Ramos (cell line): ENCODE data around the gene CD2BP2.

Experiments used
- in situ Hi-C: fragments of 300-500 bp; cut with MboI; formaldehyde crosslinking; loops from one replicate; pipeline ENCODE4 v1.14.3; 2022; ENCODE audit warnings: low sequenced_read_pairs; ENCODE audit not compliant: unreplicated experiment

CD2BP2 gene

DNA sequence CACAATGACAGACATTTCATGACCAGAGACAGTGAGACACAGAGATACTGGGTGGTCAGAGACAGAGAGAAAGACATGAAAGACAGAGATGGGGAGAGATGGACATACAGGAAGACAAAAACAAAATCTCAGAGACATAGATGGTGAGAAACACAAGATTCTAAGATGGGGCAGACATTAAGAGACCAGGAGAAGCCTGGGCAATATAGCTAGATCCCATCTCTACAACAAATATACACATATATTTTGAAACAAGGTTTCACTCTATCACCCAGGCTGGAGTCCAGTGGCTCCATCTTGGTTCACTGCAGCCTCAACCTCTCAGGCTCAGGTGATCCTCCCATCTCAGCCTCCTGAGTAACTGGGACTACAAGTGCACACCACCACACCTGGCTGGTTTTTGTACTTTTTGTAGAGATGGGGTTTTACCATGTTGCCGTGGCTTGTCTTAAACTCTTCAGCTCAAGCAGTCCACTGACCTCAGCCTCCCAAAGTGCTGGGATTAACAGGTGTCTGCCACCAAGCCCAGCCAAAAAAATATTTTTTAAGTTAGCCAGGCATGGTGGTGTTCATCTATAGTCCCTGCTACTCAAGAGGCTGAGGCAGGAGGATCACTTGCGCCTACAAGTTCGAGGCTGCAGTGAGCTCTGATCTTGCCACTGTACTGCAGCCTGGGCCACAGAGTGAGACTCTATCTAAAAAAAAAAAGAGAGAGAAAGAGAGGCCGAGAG is 25.1 kb upstream of the CD2BP2 start:
- in situ Hi-C loops = loop anchor here (25.0 kb wide), 1 partner anchor 568 kb away; the partner anchor contains the start of genes MAZ, MVP, PAGR1 and PRRT2

DNA sequence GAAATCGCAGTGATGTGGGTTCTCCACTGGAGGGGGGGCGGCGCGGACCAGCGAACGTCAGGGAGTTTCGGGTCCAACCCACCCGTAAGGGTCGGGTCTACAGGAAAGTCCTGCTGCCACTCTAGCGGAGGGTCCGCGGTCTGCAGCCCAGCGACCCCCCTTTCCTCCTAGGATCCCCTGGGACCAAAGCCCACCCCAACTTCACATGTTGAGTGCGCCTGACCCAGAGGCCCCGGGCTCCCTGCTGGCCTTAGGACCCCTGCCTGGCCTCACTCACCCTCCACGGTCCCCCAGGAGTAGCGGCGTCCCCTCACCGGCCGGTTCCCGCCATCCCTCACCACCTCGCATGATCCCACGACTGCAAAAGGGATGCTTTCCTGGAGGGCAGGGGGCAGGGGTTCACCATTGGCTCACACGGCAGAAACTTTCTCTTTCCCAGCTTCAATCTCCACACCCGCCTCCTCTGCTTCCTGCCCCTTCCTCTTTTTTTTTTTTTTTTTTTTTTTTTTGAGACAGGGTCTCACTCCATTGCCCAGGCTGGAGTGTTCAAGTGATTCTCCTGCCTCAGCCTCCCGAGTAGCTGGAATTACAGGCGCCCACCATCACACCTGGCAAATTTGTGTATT is 24.2 kb upstream of the CD2BP2 start:
- in situ Hi-C loops = loop anchor here (25.0 kb wide), 1 partner anchor 567 kb away; the partner anchor contains the start of genes MAZ, MVP, PAGR1 and PRRT2

DNA sequence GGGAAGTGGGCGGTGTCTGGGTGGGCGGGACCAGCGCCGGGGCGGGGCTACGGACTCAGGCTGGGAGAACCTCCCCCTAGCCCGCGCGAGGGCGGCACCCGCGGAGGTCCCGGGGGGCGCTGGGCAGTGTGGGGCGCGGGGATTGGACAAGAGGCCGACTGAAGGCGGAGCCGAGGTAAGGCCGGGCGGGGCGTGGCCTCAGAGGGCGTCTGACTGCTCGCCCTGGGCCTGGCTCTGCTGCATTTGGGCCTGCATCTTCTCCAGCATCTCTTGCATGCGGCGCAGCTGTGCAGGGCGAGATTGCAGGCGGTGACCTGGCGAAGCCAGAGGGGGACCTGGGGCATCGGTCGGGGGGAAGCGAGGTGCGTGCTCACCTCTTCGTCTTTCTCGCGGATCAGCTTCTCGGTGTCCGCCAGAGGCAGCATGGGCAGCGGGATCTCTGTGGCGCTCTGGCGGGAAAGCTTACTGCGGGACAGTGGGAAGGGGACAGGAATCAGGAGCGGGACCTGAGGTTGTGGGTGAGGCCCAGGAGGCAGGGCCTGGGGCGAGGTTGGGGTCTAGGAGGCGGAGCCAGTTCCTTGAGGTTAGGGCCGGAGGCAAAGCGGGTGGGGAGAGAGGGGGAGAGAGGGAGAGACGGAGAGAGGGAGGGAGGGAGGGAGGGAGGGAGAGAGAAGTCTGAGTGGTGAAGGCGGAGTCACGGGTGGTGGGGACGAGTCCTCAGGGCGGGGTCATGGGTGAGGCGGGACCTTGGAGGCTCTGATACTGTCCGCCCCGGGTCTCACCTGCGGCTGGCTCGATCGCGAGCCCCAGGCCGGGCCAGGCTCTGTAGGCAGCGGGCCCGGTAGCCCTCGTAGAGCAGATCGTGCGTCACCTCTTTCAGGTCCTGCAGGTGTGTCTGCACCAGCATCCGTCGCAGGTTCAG is 23.4 kb upstream of the CD2BP2 start:
- in situ Hi-C loops = loop anchor here (25.0 kb wide), 1 partner anchor 566 kb away; the partner anchor contains the start of genes MAZ, MVP, PAGR1 and PRRT2

DNA sequence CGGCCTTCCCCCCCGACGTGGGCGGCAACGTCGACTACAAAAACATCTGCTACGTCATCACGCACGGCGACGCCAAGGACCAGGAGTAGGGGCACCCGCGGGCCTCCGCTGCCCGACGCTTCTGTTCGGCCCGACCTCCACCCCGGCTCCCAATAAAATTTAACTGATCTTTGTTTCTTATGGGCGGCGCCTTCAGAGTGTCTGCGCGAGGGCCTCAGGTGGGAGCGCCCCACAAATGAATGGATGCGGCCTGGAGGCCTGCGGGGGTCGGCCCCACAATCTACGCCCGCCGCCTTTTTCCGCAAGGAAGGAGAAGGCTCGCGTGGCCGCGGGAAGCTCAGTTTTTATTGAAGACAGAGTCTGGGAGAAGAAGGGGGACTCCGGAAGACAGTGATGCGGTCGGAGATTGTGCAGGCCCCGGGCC is 22.7 kb upstream of the CD2BP2 start:
- in situ Hi-C loops = loop anchor here (25.0 kb wide), 1 partner anchor 566 kb away; the partner anchor contains the start of genes MAZ, MVP, PAGR1 and PRRT2

DNA sequence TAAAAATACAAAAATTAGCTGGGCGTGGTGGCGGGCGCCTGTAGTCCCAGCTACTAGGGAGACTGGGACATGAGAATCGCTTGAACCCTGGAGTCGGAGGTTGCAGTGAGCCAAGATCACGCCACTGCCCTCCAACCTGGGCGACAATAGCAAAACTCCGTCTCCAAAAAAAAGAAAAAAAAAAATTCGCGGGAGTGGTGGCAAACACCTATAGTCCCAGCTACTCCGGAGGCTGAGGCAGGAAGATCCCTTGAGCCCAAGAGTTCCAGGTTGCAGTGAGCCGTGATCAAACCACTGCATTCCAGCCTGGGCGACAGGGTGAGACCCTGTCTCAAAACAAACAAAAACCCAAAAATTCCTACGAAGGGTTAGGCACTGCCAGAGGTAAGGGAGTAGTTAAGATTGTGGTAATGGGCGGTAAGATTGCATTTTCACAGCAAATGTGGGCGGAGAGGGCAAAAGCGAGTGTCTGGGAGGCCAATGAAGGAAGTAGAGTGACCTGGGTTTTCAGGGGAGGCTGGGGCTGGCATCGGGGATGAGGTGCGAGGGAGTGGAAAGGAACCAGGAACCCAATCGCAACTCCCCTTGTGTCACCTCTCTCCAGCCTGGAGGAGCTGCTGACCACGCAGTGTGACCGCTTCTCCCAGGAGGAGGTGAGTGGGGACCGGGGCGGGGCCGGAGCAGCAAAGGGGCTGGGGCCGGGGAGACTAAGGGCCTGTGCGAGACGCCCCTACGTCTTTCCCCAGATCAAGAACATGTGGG is 22.1 kb upstream of the CD2BP2 start:
- in situ Hi-C loops = loop anchor here (25.0 kb wide), 1 partner anchor 565 kb away; the partner anchor contains the start of genes MAZ, MVP, PAGR1 and PRRT2

DNA sequence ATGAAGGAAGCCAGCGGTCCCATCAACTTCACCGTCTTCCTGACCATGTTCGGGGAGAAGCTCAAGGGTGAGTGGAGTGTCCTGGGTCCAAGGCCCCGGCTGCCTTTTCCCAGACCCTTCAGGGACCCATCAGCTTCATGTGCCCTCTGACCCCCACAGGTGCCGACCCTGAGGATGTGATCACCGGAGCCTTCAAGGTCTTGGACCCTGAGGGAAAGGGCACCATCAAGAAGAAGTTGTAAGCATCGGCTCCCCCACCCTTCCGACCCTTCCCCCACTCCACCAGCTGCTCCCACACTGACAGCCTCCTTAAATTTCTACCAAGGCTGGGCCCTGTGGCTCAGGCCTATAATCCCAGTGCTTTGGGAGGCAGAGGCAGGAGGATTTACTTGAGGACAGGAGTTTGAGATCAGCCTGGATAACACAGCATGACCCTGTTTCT is 21.4 kb upstream of the CD2BP2 start:
- in situ Hi-C loops = loop anchor here (25.0 kb wide), 1 partner anchor 564 kb away; the partner anchor contains the start of genes MAZ, MVP, PAGR1 and PRRT2

DNA sequence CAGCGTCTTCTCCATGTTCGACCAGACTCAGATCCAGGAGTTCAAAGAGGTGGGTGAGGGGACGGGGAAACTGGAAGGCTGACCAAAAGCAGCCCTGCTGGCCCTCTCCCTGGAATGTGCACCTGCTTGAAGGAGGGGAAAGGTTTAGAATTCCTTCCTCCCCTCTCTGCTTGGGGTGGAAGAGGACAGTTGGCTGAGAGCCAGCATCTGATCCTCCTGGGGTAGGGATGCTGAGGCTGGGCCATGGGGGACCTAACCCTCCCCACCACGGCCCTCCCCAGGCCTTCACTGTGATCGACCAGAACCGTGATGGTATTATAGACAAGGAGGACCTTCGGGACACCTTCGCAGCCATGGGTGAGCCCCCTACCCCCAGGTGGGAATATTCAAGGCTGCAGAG is 20.8 kb upstream of the CD2BP2 start:
- in situ Hi-C loops = loop anchor here (25.0 kb wide), 1 partner anchor 564 kb away; the partner anchor contains the start of genes MAZ, MVP, PAGR1 and PRRT2

DNA sequence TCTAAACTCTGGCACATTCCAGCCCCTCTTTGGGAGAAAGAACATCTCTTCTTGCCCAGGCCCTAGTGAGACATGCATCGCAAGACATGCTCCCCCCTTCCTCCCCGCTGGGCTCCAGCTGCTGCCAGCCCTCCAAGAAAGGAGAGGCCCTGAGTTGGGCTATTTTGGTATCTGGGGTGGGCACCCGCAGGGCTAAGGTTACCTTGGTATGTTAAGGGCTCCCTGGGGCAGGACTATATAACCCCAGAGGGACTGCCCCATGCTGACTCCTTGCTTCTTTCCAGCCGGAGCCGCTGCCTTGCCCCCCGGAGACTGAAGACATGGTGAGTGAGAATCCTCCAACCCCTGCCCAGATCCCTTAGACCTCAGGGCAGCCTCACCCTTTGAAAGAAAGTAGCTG is 19.4 kb upstream of the CD2BP2 start, which contains the start of gene MYL11:
Gene MYL11 (plus strand): TSS at position 265 of the 400 bp plus-strand sequence. CDS start 56 bp downstream, at position 321.
- in situ Hi-C loops = loop anchor here (5.0 kb wide), 1 partner anchor 38 kb away; no protein-coding TSS in a partner anchor

DNA sequence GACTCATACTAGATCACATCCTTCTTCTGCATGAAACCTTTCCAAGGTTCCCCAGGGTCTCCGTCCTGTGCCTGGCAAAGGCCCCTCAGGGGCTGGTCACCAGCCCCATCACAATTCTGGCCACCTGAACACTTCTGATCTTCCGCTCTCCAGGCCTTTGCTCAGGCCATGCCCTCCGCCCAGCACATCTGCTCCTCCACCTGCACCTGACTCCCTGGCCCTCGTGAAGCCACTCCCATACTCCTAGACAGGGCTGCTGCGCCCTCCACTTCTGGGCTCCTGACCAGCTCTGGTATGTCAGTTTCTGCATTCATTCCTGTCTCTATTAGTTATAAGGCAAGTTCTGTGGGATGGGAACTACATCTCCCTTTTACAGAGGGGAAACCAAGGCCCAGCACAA is 17.6 kb upstream of the CD2BP2 start:
- in situ Hi-C loops = loop anchor here (5.0 kb wide), 1 partner anchor 40 kb away; no protein-coding TSS in a partner anchor

DNA sequence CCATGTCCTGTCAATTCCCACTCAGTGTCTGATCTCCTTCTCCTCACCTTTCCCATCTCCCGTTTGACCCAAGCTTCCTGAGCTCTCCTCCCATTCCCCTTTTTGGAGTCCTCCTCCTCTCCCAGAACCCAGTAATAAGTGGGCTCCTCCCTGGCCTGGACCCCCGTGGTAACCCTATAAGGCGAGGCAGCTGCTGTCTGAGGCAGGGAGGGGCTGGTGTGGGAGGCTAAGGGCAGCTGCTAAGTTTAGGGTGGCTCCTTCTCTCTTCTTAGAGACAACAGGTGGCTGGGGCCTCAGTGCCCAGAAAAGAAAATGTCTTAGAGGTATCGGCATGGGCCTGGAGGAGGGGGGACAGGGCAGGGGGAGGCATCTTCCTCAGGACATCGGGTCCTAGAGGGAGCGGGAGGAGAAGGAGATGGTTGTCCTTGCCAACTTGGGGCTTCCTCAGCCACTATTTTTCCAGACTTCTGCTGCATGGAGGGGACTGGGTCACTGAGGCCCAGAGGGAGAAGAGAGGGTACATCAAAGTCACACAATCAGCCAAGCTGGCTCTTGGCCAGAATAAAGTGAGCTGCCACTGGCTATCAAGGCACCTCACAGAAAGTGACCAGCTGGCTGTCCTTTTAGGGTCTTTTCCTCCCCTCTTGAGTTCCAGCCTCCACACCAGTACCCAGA is 17.1 kb upstream of the CD2BP2 start:
- in situ Hi-C loops = loop anchor here (5.0 kb wide), 1 partner anchor 40 kb away; no protein-coding TSS in a partner anchor

DNA sequence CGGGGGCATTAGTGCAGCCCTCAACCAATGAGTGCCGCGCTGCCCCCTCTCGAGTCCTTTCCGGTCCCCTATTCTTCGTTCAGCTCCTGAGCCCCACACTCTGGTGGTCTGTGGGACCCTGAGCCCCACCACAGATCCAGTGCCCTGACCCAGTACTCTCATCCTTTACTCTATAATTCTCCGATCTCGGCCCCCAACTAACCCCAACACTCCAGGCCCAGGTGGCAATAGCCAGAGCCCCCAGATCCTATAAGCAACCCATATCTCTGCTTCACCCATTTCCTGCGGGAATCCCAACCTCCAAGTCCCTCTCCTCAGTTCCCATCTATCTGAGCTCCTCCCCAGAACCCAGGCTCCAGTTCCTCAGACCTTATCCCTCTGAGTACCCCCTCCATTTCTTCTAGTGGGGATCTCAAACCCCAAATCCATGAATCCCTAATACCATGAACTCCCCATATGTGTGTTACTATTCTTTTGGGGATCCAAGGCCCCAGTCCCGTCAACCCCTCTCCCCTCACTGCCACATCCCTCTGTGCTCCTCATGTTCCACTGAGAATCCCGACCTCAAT is 16.2 kb upstream of the CD2BP2 start:
- in situ Hi-C loops = loop anchor here (5.0 kb wide), 1 partner anchor 41 kb away; no protein-coding TSS in a partner anchor

DNA sequence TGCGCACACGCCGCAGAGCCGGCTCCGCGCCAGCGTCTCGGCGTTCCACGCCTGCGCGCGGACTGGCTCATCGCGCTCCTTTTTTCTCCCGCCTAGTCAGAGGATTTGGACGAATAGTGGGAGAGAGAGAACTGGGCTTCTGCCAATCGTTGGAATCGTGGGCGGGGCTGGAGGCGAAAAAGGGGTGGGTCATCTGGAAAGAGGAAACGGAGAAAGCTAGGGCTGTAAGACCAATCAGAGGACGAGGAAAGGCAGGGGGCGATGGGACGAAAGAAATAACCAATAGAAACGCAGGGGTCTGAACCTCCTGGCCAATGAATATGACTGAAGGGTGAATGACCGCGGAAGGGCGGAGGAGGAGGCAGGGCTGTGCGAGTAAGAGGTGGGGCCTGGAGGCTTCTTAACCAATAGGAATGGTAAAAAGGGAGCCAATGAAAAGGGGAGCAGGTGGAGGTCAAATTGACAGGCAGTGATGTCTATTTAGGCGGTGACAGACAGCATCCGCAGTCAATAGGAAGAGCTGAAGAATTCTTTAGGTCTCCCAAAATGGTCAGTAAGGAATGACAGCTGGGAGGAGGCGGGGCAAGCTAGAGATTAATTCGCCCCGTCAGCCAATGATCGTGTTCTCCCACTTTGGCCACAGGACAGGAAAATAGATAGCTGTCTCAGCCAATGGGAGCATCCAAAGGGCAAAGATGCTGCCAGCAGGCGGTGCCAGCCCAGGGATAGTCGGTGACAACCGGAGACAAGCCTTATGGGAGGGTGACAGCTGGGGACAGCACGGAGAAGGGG is 15.5 kb upstream of the CD2BP2 start, which contains the start of gene TBC1D10B:
Gene TBC1D10B (minus strand): TSS at position 39 of the 792 bp plus-strand sequence. CDS start 311 bp downstream, outside the sequence.
- in situ Hi-C loops = loop anchor here (5.0 kb wide), 1 partner anchor 42 kb away; no protein-coding TSS in a partner anchor

DNA sequence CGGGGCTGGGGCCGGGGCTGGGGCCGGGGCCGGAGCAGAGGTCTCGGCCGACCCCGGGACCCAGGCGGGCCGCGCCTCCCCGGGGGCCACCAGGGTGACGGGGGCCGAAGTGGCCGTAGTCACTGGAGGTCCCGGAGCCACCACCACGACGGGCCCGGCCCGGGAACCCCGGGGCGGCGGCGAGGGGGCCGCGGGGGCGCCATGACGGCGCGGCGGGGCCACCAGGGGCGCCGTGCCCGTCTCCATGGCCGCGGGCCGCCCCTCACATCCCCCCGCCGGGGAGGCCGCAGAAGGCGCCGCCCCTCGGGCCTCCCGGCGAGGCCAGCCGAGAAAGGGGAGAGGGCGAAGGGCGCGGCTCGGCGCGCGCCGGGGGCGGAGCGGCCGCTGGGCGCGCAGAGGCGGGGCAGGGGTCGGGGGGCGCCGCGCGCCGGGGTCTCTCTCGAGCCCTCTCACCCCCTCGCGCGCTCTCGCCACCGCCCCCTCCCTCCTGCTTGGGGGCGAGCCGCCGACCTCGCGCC is 14.9 kb upstream of the CD2BP2 start:
- in situ Hi-C loops = loop anchor here (5.0 kb wide), 1 partner anchor 42 kb away; no protein-coding TSS in a partner anchor

DNA sequence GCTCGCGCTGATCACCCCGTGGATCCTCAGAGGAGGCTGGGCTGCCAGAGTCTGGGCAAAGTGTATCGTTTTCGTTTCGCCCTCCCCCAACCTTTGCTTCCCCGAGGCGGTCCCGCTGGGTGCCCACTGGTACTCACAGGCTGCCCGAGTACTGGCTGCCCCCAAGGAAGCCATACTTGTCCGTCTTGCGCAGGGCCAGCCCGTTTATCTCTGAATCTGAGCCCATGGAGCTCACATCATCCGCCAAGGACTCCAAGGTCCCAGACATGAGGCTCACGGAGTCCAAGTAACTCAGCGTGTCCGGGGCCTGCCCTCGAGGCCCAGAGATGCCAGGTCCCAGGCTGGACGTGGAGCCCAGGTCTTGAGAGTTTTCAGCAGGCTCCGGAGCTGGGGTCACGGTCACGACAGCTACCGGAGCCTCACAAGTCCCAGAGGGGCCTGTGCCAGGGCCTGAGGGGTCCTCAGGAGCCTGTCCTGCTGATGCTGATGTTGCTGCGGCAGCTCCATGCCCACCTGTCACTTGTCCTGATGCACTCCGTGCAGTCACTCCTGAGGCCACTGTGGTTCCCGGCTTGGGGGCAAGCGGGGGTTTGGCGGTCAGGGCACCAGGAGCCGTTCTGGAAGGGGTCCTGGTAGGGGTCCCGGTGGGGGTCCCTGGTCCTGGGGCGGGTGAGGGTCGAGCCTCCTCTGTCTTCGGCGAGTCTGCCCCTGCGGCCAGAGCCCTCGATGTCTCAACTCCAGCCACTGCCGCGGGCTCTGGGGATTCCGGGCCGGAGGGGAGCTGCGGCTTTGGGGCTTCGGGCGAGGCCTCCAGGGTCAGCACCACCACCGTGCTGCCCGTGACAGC is 14.2 kb upstream of the CD2BP2 start:
- in situ Hi-C loops = no loop called here

DNA sequence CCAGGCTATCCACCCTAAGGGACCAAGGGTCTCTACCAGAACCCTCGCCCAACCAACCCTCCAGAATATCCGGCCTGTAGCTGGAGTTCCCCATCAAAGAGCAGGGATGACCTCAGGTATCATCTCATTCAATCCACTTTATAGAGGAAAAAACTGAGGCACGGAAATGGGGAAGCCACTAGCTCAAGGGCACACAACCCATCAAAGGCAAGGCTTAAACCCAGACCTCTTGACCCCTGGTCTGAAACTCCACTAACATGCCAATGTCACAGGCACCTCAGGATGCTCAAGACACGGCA is 13.6 kb upstream of the CD2BP2 start:
- in situ Hi-C loops = no loop called here

DNA sequence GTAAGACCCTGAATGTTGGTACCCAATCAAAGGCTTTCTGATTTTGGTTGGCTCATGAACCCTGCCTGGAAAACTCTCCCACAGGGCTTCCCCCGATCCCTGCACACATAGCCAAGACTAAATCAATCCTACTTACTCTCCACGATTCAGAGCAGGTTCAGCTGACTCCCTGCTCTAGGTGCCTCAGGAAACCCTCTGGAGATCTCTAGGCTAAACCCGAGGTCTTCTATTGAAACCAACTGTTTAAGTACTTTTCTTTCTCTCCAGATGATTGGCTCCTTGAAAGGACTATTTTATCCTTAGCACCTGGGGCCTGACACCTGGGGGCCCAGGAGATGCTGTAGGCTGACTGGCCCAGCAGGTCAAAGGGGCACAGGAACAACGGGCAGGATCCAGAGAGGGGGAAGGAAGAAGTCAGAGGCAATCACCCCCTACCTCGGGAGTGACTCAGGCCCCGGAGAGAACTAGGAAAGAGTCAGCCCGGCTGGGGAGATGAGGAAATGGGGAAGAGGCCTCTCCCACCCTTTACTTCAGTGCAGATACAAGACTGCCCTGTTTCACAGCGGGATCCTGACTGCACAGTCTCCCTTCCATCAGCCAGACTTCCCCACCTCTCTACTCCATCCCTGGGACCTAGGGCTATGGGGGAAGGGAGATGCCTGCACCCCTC is 13.1 kb upstream of the CD2BP2 start:
- in situ Hi-C loops = no loop called here
